H9 (cell line): Measurements from ENCODE around the gene CEP68. TPM values are rescaled to one million over a fixed set of nuclear protein-coding genes. Genes with fewer than 3 reads are reported as not detected.

Experiments
- DNase-seq: peaks from one replicate; pipeline ENCODE4 v3.0.0-alpha.2; 2017
- H2AFZ ChIP-seq: one replicate; pipeline ENCODE4 v1.6.1; 2013; ENCODE audit warnings: mild to moderate bottlenecking, low read length, control low read depth, moderate library complexity
- H2AK5ac ChIP-seq: 2 replicates; pipeline ENCODE4 v1.6.1; 2013; ENCODE audit warnings: low read length, control low read depth, mixed read lengths; ENCODE audit not compliant: insufficient read length
- H2BK120ac ChIP-seq: one replicate; pipeline ENCODE4 v1.6.1; 2013; ENCODE audit warnings: low read depth, mild to moderate bottlenecking, low read length, control low read depth, inconsistent platforms; ENCODE audit not compliant: poor library complexity, severe bottlenecking
- H2BK12ac ChIP-seq: 2 replicates; pipeline ENCODE4 v1.6.1; 2013; ENCODE audit warnings: low read length, control low read depth, mixed read lengths, low read depth; ENCODE audit not compliant: insufficient read length
- H2BK15ac ChIP-seq: 2 replicates; pipeline ENCODE4 v1.6.1; 2013; ENCODE audit warnings: low read depth, low read length, control low read depth
- H2BK20ac ChIP-seq: one replicate; pipeline ENCODE4 v1.6.1; 2013; ENCODE audit warnings: low read depth, mild to moderate bottlenecking, low read length, control low read depth, inconsistent platforms; ENCODE audit not compliant: poor library complexity, severe bottlenecking
- H2BK5ac ChIP-seq: 2 replicates; pipeline ENCODE4 v1.6.1; 2013; ENCODE audit warnings: low read length, control low read depth, mixed read lengths; ENCODE audit not compliant: insufficient read length
- H3K14ac ChIP-seq: 2 replicates; pipeline ENCODE4 v1.6.1; 2013; ENCODE audit warnings: low read length, control low read depth; ENCODE audit not compliant: insufficient read depth
- H3K18ac ChIP-seq: 2 replicates; pipeline ENCODE4 v1.6.1; 2013; ENCODE audit warnings: low read depth, mild to moderate bottlenecking, mixed read lengths, low read length, control low read depth; ENCODE audit not compliant: insufficient read length
- H3K23ac ChIP-seq: 2 replicates; pipeline ENCODE4 v1.6.1; 2013; ENCODE audit warnings: low read length, control low read depth, mixed read lengths, low read depth; ENCODE audit not compliant: insufficient read length
- H3K23me2 ChIP-seq: 2 replicates; pipeline ENCODE4 v1.6.1; 2013; ENCODE audit warnings: low read depth, mild to moderate bottlenecking, mixed read lengths, low read length, control low read depth; ENCODE audit not compliant: insufficient read length, poor library complexity, severe bottlenecking
- H3K27ac ChIP-seq: 2 replicates; pipeline ENCODE4 v1.5.1; 2013; ENCODE audit warnings: low read length, control low read depth, mixed read lengths, low read depth; ENCODE audit not compliant: insufficient read length
- H3K27me3 ChIP-seq: 2 replicates; pipeline ENCODE4 v1.6.1; 2013; ENCODE audit warnings: low read length, control low read depth, inconsistent platforms; ENCODE audit not compliant: insufficient read depth
- H3K4ac ChIP-seq: 2 replicates; pipeline ENCODE4 v1.6.1; 2013; ENCODE audit warnings: low read depth, mild to moderate bottlenecking, control low read depth, inconsistent platforms, low read length, moderate library complexity
- H3K4me1 ChIP-seq: 2 replicates; pipeline ENCODE4 v1.6.1; 2013; ENCODE audit warnings: low read length, control low read depth, inconsistent platforms; ENCODE audit not compliant: insufficient read depth
- H3K4me2 ChIP-seq: 2 replicates; pipeline ENCODE4 v1.6.1; 2013; ENCODE audit warnings: low read length, control low read depth, mixed read lengths; ENCODE audit not compliant: insufficient read length, insufficient read depth
- H3K56ac ChIP-seq: 2 replicates; pipeline ENCODE4 v1.6.1; 2013; ENCODE audit warnings: low read depth, mild to moderate bottlenecking, mixed read lengths, low read length, control low read depth; ENCODE audit not compliant: insufficient read length
- H3K79me1 ChIP-seq: 2 replicates; pipeline ENCODE4 v1.6.1; 2013; ENCODE audit warnings: low read depth, mild to moderate bottlenecking, moderate library complexity, low read length, control low read depth, inconsistent platforms; ENCODE audit not compliant: insufficient read depth, poor library complexity, severe bottlenecking
- H3K79me2 ChIP-seq: 2 replicates; pipeline ENCODE4 v1.6.1; 2013; ENCODE audit warnings: low read length, control low read depth, inconsistent platforms; ENCODE audit not compliant: insufficient read depth
- H3K9ac ChIP-seq: 2 replicates; pipeline ENCODE4 v1.6.1; 2013; ENCODE audit warnings: low read length, control low read depth, mixed read lengths; ENCODE audit not compliant: insufficient read length; ENCODE audit errors: extremely low read depth
- H3K9me3 ChIP-seq: one replicate; pipeline ENCODE4 v1.6.1; 2013; ENCODE audit warnings: low read depth, low read length, inconsistent platforms; ENCODE audit not compliant: control insufficient read depth
- H3T11ph ChIP-seq: one replicate; pipeline ENCODE4 v1.6.1; 2013; ENCODE audit warnings: mild to moderate bottlenecking, low read length, control low read depth, inconsistent platforms
- H4K20me1 ChIP-seq: one replicate; pipeline ENCODE4 v1.6.1; 2013; ENCODE audit not compliant: control insufficient read depth, insufficient read length, insufficient read depth
- H4K5ac ChIP-seq: 2 replicates; pipeline ENCODE4 v1.6.1; 2013; ENCODE audit warnings: low read depth, mild to moderate bottlenecking, mixed read lengths, low read length, control low read depth; ENCODE audit not compliant: insufficient read length
- H4K8ac ChIP-seq: replicated peaks from 2 replicates; pipeline ENCODE4 v1.6.1; 2013; ENCODE audit warnings: low read length, control low read depth, mixed read lengths, low read depth; ENCODE audit not compliant: insufficient read length
- H4K91ac ChIP-seq: 2 replicates; pipeline ENCODE4 v1.6.1; 2013; ENCODE audit warnings: low read depth, mild to moderate bottlenecking, moderate library complexity, mixed read lengths, low read length, control low read depth; ENCODE audit not compliant: insufficient read length
- H3K27ac Mint-ChIP-seq, 3 experiments: 2 replicates in 2 of 3; 3 replicates in 1 of 3; pipeline ENCODE4 v1.8.0; 2020 to 2021; ENCODE audit warnings: mixed read lengths in 3 of 3, mild to moderate bottlenecking in 1 of 3, moderate library complexity in 1 of 3
- H3K27me3 Mint-ChIP-seq: 2 replicates; pipeline ENCODE4 v1.8.0; 2021; ENCODE audit warnings: low read depth, mild to moderate bottlenecking, moderate library complexity, mixed read lengths
- H3K36me3 Mint-ChIP-seq, 3 experiments: 2 replicates in 2 of 3; 3 replicates in 1 of 3; pipeline ENCODE4 v1.8.0; 2020 to 2021; ENCODE audit warnings: low read depth in 3 of 3, mixed read lengths in 3 of 3; ENCODE audit not compliant: insufficient read depth in 1 of 3
- H3K4me1 Mint-ChIP-seq, 2 experiments: 2 replicates each; pipeline ENCODE4 v1.8.0; 2020; ENCODE audit warnings: mixed read lengths in 2 of 2
- H3K4me3 Mint-ChIP-seq, 2 experiments: 2 replicates in 1 of 2; 3 replicates in 1 of 2; pipeline ENCODE4 v1.8.0; 2020 to 2021; ENCODE audit warnings: mild to moderate bottlenecking in 2 of 2, mixed read lengths in 2 of 2, moderate library complexity in 1 of 2
- H3K9me3 Mint-ChIP-seq, 2 experiments: 2 replicates in 1 of 2; 3 replicates in 1 of 2; pipeline ENCODE4 v1.8.0; 2020; ENCODE audit warnings: mild to moderate bottlenecking in 2 of 2, mixed read lengths in 2 of 2, moderate library complexity in 1 of 2
- CTCF ChIP-seq: fragments of 200-600 bp; sonication (generic); conservative IDR thresholded peaks from 3 replicates; pipeline ENCODE4 v1.8.0; 2021; ENCODE audit warnings: antibody characterized with exemption, mild to moderate bottlenecking
- WGBS: extraction: QIAGEN DNeasy Blood & Tissue Kit; methylation state at CpG from one replicate; pipeline ENCODE4 v1.1.7; 2013; ENCODE audit warnings: missing lambda C conversion rate, low lambda C conversion rate, mixed read lengths; ENCODE audit not compliant: insufficient read length; ENCODE audit errors: extremely low coverage; 5-methylcytosine and 5-hydroxymethylcytosine counted together
- total RNA-seq: library from RNA; stranded (reverse); gene quantifications from 2 replicates; pipeline ENCODE4 v1.2.1, GENCODE V29; 2021

CEP68 gene
- total RNA-seq, 1 experiment from 2014 or later: 20.2 TPM

- Mint-ChIP-seq H3K4me1 (peaks cover 9% of the 10 kb centered on the region in 2 experiments), H3K27ac (0 out of 7 replicates have a peak overlapping the region, but pooled peaks of 1 of the 3 experiments have one; percentile 50), H3K9me3 (no peaks in the 10 kb centered on the region), H3K36me3 (peaks cover 31 to 51% (median 51%) of the 10 kb centered on the region in 3 experiments; a peak in 6 of 7 replicates), H3K4me3 (no peak overlapping the region), H3K27me3 (no peaks in the 10 kb centered on the region)
- no peak overlapping the region for H3T11ph ChIP-seq
- peaks cover 2% of the 10 kb centered on the region; the same call in 1 of the 2 replicates for H3K79me2 ChIP-seq
- no peaks in the 10 kb centered on the region for H3K9me3 ChIP-seq
- no peak overlapping the region for H3K4me2 ChIP-seq
- no peak overlapping the region for H2BK120ac ChIP-seq
- H2AFZ ChIP-seq: no peak overlapping the region
- H3K27ac ChIP-seq: no peak overlapping the region
- H2BK12ac ChIP-seq: no peak overlapping the region
- no peak overlapping the region for H3K56ac ChIP-seq
- H3K23ac ChIP-seq: no peak overlapping the region
- H3K4me1 ChIP-seq: no peaks in the 10 kb centered on the region; the same call in 1 of the 2 replicates
- DNase-seq: no peak
- no CpG with 5 or more reads among the region's 6 CpGs for WGBS
- no peak overlapping the region for H4K5ac ChIP-seq
- H3K27me3 ChIP-seq: no peaks in the 10 kb centered on the region
- H2BK15ac ChIP-seq: no peak overlapping the region
- H3K9ac ChIP-seq: no peak overlapping the region
- H3K18ac ChIP-seq: no peak overlapping the region
- H4K91ac ChIP-seq: no peak overlapping the region
- no peak overlapping the region for H4K8ac ChIP-seq
- H2BK20ac ChIP-seq: no peak overlapping the region
- H2BK5ac ChIP-seq: no peak overlapping the region
- H4K20me1 ChIP-seq: no peaks in the 10 kb centered on the region
- no peaks in the 10 kb centered on the region for H3K79me1 ChIP-seq
- TF ChIP-seq CTCF: no peak
- no peak overlapping the region for H3K14ac ChIP-seq
- no peaks in the 10 kb centered on the region for H3K23me2 ChIP-seq
- no peak overlapping the region for H2AK5ac ChIP-seq
- no peak overlapping the region for H3K4ac ChIP-seq
Observed at GRCh38 chr2:65070856-65071255, 14.6 kb downstream of the CEP68 start.
